Panc1 (cell line): ENCODE measurements around the gene CINP. TPM values are rescaled to one million over a fixed set of nuclear protein-coding genes. Genes with fewer than 3 reads are reported as not detected.

ENCODE experiments used
- ATAC-seq: fragments of 200-7000 bp; cut with Tn5 transposase; 2 replicates; pipeline ENCODE4 v1.9.1; 2020; ENCODE audit warnings: mild to moderate bottlenecking, moderate library complexity
- BruUV-seq: library from RNA; stranded (reverse); fragments of 400-500 nt; replicated peaks from 2 replicates; lab custom pipeline; 2021; lab: Mats Ljungman, UMichigan
- CTCF ChIA-PET: fragments of 300-600 bp; sonication (Branson Sonifier 250); formaldehyde crosslinking; loops from one replicate; lab custom pipeline; 2022; ENCODE audit warnings: antibody characterized with exemption; lab: Charles Lee
- POLR2A ChIA-PET: fragments of 300-600 bp; sonication (Branson Sonifier 250); formaldehyde crosslinking; loops from one replicate; lab custom pipeline; 2022; ENCODE audit warnings: antibody characterized with exemption; lab: Charles Lee
- DNase-seq: peaks from one replicate; pipeline ENCODE4 v3.0.0-alpha.2; 2010; ENCODE audit warnings: low read depth, low spot score
- H3K27ac ChIP-seq: 2 replicates; pipeline ENCODE4 v1.5.1; 2011; ENCODE audit warnings: mild to moderate bottlenecking, low read length, inconsistent platforms
- H3K27me3 ChIP-seq: fragments of 200-500 bp; sonication (Bioruptor generic); 2 replicates; pipeline ENCODE4 v1.6.0; 2014; ENCODE audit warnings: low read length, inconsistent platforms; ENCODE audit not compliant: control insufficient read depth, insufficient read depth
- H3K36me3 ChIP-seq: fragments of 200-500 bp; sonication (Bioruptor generic); 2 replicates; pipeline ENCODE4 v1.5.1; 2014; ENCODE audit warnings: inconsistent platforms, mild to moderate bottlenecking, low read length, moderate library complexity; ENCODE audit not compliant: control insufficient read depth, insufficient read depth
- H3K4me1 ChIP-seq: 2 replicates; pipeline ENCODE4 v1.5.1; 2011; ENCODE audit warnings: inconsistent platforms, mild to moderate bottlenecking, low read length, moderate library complexity; ENCODE audit not compliant: control insufficient read depth, insufficient read depth
- H3K4me3 ChIP-seq, 2 experiments: 2 replicates each; pipeline ENCODE4 v1.5.1; 2011 to 2012; ENCODE audit warnings: low read depth in 2 of 2, low read length in 2 of 2, mild to moderate bottlenecking in 2 of 2, inconsistent platforms in 1 of 2, moderate library complexity in 1 of 2
- H3K9me3 ChIP-seq: fragments of 200-500 bp; sonication (Bioruptor generic); 2 replicates; pipeline ENCODE4 v1.5.1; 2014; ENCODE audit warnings: low read depth, mild to moderate bottlenecking, inconsistent platforms, low read length, moderate library complexity; ENCODE audit not compliant: control insufficient read depth, insufficient read depth
- CTCF ChIP-seq: fragments of 450-650 bp; IDR thresholded peaks from 2 replicates; pipeline ENCODE4 v1.5.1; 2017; ENCODE audit warnings: mild to moderate bottlenecking
- POLR2AphosphoS5 ChIP-seq: IDR thresholded peaks from 2 replicates; pipeline ENCODE4 v1.6.1; 2012; ENCODE audit warnings: mild to moderate bottlenecking, low read depth, low read length, moderate library complexity
- REST ChIP-seq, 2 experiments: IDR thresholded peaks; 2 replicates each; pipeline ENCODE4 v1.6.1; 2011 to 2012; ENCODE audit warnings: low read depth in 2 of 2, control low read depth in 1 of 2, low read length in 1 of 2, mild to moderate bottlenecking in 1 of 2, moderate library complexity in 1 of 2; ENCODE audit not compliant: insufficient read depth in 1 of 2
- SIN3A ChIP-seq: IDR thresholded peaks from 2 replicates; pipeline ENCODE4 v1.6.1; 2012; ENCODE audit warnings: low read depth, mild to moderate bottlenecking, low read length, moderate library complexity, borderline replicate concordance; ENCODE audit not compliant: insufficient read depth
- TCF7L2 ChIP-seq: IDR thresholded peaks from 2 replicates; pipeline ENCODE4 v1.6.1; 2011; ENCODE audit warnings: mild to moderate bottlenecking, low read depth, low read length, inconsistent platforms
- in situ Hi-C: cut with HindIII; loops from 2 replicates; pipeline ENCODE4 v1.10.0; 2016; ENCODE audit warnings: low sequenced_read_pairs, low pct_unique_long_range_greater_than_20kb
- intact Hi-C: fragments of 100-400 bp; cut with micrococcal nuclease; formaldehyde crosslinking; loops from one replicate; pipeline ENCODE4 v1.10.0; 2022; ENCODE audit not compliant: unreplicated experiment
- total RNA-seq: library from RNA; stranded (reverse); gene quantifications from one replicate; pipeline ENCODE4 v1.2.1, GENCODE V29; 2021; ENCODE audit not compliant: unreplicated experiment

CINP gene
- total RNA-seq, 1 experiment from 2014 or later, result 28.3 TPM

- DNase-seq (no peak), ATAC-seq (no peak)
- ChIA-PET POLR2A (no interaction called here), CTCF (no interaction called here)
- H3K9me3 ChIP-seq, result no peaks in the 10 kb centered on the region
- H3K4me3 ChIP-seq, result no peak overlapping the region
- BruUV-seq, result no TSS peak
- in situ Hi-C loops, result no loop called here
- intact Hi-C loops, result no loop called here
- no peaks in the 10 kb centered on the region for H3K27me3 ChIP-seq
- H3K36me3 ChIP-seq, result no peaks in the 10 kb centered on the region
- H3K27ac ChIP-seq, result no peak overlapping the region
- no peaks in the 10 kb centered on the region for H3K4me1 ChIP-seq
- TF ChIP-seq SIN3A (no peak), CTCF (no peak), POLR2AphosphoS5 (no peak), TCF7L2 (no peak), REST (IDR thresholded peaks at IDR 0.05; ENCODE audit: insufficient read depth in 1 of 2, low read depth in 2 of 2, low read length in 1 of 2) (no peak)
Measured at GRCh38 chr14:102407258-102407657, 44.6 kb upstream of the CINP start.

GRCh38 chr14:102403028-102403427 is 40.3 kb upstream of the CINP start:
- Histone ChIP-seq H3K4me1 (no peaks in the 10 kb centered on the region), H3K9me3 (no peaks in the 10 kb centered on the region), H3K27me3 (no peaks in the 10 kb centered on the region), H3K36me3 (no peaks in the 10 kb centered on the region), H3K4me3 (no peak overlapping the region), H3K27ac (no peak overlapping the region)
- ChIA-PET POLR2A (no interaction called here), CTCF (no interaction called here)
- DNase-seq (no peak), ATAC-seq (no peak)
- in situ Hi-C loops, result no loop called here
- intact Hi-C loops, result no loop called here
- TF ChIP-seq POLR2AphosphoS5 (no peak), TCF7L2 (no peak), CTCF (no peak), REST (IDR thresholded peaks at IDR 0.05; ENCODE audit: insufficient read depth in 1 of 2, low read depth in 2 of 2, low read length in 1 of 2) (no peak), SIN3A (no peak)
- BruUV-seq, result no TSS peak
